ENCODE data around the gene ENTHD1.
"Not testable (repeated sequence)": the region's sequence is repeated elsewhere in the genome, so short reads cannot be mapped to it uniquely, and the experiment has no call there.

Gene ENTHD1

DNA sequence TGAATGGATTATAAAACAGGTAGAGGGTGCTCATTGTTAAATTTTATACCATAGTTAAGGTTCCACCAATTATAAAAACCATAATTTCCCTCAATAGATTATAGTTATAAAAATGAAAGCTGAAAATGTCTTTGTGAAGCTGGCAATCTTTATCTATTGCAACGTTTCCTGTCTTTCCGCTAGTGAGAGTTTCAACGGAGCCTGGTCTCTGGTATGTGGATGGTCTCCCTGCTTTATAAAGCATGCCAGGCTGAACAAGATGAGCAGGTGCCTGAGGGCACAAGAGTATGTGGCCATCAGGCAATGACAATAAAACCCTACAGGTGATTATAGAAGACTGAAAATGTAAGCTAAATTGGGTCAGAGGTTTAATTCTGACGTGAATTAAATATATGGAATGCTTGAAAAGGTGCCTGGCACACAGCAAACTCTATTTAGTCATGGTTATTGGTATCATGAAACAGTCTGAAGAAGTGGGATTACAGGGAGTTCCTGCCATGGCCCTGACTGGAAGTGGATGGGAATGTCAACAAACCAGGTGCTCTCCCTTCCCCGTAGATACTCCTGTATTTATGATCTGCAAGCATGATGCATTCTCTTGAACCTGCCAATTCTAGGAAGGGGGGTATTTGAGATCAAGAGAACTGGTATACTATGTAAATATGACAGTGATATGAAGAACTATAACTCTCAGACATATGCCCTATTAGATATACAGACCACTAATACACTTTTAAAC is 115.7 kb downstream of the ENTHD1 start:
- DNase-seq (ENCODE audit: low read depth) = no peak

GRCh38 chr22:39776295-39777009 is 117.1 kb downstream of the ENTHD1 start:
- no peak for DNase-seq (ENCODE audit: low read depth)

DNA sequence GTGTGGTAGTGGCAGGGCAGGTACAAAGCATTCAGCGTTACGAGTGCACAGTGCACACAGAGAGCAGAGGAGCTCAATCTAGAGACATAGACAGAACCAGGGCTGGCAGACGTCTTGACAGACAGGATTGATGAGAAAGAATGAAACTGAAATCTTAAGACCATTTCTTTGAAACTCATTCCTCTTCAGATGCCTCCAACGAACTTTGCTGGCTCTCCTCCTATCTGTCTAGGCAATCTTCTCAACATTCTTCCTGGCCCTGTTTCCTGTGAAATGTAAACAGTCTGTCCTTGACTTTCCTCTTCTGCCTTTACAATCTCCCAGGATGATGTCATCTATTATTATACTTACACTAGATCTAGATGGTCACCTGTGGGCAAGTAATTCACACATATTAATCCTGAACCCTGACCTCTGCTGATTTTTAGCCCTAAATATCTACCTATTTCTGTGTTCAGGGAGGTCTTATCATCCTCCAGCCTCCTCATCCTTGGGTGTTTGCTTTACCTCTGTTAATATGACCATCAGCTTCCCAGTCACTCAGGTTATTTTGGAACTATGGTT is 119.5 kb downstream of the ENTHD1 start:
- DNase-seq (ENCODE audit: low read depth) = no peak

GRCh38 chr22:39773503-39773902 is 120.1 kb downstream of the ENTHD1 start:
- DNase-seq (ENCODE audit: low read depth) = no peak

DNA sequence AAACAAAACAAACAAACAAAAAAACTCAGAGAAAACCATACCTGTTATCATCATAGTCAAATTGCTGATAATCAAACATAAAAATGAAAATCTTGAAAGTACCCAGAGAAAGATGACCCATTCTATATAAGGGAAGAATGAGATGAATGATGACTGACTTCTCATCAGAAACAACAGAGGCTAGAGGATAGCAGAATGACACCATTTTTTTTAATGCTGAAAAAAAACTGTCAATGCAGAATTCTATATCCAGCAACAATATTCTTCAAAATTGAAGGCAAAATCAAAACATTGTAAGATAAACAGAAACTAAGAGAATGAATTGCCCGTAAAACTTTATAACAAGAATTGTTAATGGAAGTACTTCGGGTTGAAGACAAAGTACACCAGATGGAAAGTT is 122.1 kb downstream of the ENTHD1 start:
- DNase-seq (ENCODE audit: low read depth) = no peak

DNA sequence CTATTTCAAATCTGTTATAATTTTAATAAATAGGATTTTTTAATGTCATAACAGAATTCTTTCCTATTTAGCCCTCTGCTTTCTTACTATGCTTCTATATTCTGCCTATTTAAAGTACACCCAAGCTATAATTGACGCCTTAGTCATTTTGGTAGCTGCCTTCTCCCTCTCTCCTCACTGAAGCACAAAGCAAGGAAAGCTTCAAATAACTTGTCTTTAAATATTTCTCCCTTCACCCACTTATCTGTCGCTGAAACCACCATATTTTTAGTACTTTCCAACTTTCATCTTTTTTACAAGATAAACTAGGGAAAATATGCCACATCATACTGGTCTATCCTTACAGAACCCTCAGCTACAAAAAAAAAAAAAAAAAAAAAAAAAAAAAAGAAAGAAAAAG is 127.9 kb downstream of the ENTHD1 start:
- DNase-seq (ENCODE audit: low read depth) = no peak

- no peak for DNase-seq (ENCODE audit: low read depth)
Observed at GRCh38 chr22:39765046-39765445, 128.5 kb downstream of the ENTHD1 start.

DNA sequence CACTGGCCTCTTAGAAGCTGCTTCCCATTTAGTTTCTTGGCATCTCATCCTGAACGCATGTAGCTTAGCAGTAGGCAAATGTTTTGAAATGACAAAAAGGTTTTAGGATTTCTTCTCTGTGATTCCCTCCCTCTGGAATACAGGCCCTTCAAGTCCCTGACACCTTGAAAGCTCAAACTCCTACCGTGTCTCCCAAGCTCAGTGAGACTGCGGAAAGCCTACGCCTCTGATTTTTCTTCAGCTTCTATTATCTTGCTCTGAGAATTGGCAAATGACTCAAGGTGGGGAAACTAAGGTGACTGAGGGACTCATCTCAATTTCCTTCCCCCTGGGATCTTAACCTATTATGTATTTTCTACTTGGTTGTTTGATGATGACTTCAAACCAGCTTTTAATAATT is 130.3 kb downstream of the ENTHD1 start:
- no peak for DNase-seq (ENCODE audit: low read depth)

DNA sequence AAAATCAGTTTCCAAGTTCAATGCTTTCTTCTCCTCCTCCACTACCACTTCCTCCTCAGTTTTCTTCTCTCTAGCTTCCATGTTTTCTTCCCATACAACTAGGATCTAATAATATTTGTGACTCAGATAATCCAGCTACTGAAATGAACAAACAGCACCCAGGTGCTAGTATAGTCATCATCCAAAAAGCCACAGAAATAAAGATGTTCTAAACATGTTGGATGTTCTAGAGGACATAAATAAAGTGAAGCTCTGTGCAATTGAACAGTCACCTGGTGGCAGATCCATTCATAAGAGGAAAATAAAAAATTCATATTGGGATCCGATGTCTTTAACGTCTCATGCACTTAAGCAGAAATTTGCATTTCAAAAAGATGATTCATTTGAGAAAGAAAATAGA is 142.8 kb downstream of the ENTHD1 start:
- DNase-seq (ENCODE audit: low read depth) = no peak

DNA sequence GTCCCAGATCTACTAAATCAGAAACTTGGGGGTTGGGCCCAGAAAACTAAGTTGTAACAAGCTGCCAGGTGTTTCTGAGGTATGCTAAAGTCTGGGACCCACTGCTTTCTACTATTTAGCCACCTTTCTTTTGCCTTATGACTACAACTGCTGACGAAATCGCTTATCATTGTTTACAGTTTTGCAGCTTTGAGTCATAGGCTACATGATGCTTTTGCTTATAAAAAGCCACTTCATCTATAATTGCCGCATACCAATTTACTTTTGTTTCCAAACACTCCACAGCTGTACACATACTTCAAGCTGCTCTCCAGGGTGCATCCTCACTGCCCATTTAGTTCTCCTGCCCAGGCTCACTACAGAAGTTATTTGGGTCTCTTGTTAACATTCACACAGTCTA is 144.7 kb downstream of the ENTHD1 start:
- DNase-seq (ENCODE audit: low read depth) = no peak

GRCh38 chr22:39746600-39747262 is 146.8 kb downstream of the ENTHD1 start:
- DNase-seq (ENCODE audit: low read depth) = no peak

DNA sequence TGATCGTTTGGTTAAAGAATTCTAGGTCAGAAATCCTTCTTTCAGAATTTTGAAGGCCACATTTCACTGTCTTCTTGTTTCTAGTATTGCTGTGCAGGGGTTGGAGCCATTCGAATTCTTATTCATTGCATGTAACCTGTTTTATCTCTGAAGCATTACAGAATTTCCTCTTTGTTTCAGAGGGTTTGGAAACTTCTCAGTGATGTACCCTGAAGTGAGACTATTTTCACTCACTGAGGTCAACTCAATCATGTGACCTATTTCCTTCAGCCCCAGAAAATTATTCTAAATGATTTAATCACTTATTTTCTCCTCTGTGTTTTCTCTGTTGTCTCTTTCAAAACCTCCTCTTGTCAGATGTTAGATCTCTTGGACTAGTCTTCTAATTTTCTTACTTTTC is 147.8 kb downstream of the ENTHD1 start:
- DNase-seq (ENCODE audit: low read depth) = no peak

- DNase-seq (ENCODE audit: low read depth) = no peak
Observed at GRCh38 chr22:39744353-39744752, 149.2 kb downstream of the ENTHD1 start.

DNA sequence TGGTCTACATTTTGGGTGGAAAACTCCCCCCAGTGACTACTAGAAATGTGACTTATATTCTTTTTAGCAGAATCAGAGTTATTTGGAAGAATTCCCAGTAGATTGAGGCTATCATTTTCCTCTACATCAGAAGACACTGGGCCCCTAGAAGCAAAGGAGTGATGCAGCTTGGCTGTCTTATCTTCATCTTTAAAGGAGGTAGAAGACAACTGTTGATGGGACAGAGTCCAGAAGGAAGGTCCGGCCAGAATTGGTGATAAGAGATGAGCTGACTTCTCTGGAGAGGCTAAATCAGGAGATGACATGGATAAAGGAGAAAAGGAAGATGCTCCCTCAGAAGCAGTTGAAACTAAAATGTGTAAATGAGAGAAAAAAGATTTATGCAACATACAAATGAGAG is 149.6 kb downstream of the ENTHD1 start:
- no peak for DNase-seq (ENCODE audit: low read depth)

GRCh38 chr22:39739338-39740027 is 154.1 kb downstream of the ENTHD1 start:
- DNase-seq (ENCODE audit: low read depth) = no peak

DNA sequence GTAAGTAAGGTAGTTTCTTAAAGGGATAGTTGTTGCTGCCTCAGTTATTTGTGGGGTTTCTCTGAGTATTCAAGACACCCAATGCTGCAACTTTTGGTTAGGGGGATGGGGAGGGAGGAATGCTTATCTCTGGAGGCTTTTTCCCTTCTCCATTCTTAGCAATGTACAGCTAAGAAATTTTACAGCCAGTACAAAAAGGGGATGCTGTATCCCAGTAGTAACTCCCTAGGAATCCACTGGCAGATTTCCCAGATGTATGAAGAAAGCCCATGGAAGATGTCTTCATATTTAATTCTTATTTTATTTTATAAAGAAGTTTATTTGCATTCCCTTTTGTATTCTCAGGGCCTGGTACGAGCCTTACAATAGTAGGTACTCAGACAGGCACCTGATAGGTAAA is 154.8 kb downstream of the ENTHD1 start:
- DNase-seq (ENCODE audit: low read depth) = no peak

GRCh38 chr22:39735776-39736175 is 157.8 kb downstream of the ENTHD1 start:
- DNase-seq (ENCODE audit: low read depth) = no peak

DNA sequence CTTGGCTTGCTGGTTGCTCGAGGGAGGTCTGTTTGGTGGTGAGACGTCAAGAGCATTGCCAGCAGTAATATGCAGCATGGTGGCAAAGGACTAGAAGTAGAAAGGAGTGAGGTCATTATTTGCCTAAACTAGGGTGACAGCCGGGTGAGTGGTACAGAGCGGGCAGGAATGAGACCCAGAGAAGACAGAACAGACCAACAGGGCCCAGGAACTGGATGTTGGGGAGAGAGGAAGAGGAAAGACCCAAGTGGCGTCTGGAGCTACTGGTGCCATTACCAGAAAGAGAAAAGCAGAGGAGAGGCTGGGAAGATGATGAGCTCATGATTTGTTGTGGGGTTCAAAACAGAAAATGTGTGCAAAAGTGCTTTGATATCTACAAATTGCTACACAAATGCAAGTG is 158.7 kb downstream of the ENTHD1 start:
- DNase-seq (ENCODE audit: low read depth) = no peak

DNA sequence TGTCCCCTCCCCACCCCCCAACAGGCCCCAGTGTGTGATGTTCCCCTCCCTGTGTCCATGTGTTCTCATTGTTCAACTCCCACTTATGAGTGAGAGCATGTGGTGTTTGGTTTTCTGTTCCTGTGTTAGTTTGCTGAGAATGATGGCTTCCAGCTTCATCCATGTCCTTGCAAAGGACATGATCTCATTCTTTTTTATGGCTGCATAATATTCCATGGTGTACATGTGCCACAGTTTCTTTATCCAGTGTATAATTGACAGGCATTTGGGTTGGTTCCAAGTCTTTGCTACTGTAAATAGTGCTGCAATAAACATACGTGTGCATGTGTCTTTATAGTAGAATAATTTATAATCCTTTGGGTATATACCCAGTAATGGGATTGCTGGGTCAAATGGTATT is 159.5 kb downstream of the ENTHD1 start:
- DNase-seq (ENCODE audit: low read depth) = not testable (repeated sequence)

DNA sequence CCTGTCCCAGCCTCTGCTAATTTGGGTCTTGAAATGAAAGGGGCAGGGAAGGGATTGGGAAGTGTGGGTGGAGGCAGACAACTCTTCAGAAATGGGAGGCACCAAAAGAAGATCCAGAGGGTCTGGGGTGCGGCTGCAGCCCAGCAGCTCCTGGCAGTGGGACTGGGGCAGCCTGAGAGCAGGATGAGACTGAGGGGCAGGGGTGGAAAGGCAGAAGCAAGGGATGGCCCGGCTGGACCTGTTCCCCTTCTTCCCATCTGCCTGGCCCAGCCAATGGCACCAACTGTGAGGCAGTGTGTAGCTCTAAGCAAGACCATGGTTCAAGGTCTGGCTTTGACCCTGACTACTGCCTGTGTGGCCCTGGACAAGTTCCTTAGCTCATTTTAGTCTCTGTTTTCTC is 160.4 kb downstream of the ENTHD1 start:
- no peak for DNase-seq (ENCODE audit: low read depth)

DNA sequence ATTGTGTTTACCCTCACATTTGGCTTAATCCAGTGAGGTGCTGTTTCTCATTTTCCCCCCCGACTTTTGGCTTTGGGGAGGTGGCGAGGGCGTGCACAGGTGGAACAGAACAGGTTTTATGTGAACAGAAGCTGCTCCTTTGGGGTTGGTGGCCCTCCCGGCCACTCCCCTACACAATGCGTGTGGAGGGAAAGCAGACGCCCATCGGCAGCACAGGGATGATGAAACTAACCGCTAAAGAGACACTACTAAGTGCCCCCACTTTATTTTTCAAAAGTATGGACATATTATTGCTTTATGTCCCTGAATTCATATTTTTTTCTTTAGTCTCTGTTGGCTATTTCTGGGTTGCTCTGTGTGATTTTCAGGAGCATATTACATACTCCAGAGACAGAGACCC is 160.9 kb downstream of the ENTHD1 start:
- no peak for DNase-seq (ENCODE audit: low read depth)

GRCh38 chr22:39731881-39732555 is 161.5 kb downstream of the ENTHD1 start:
- no peak for DNase-seq (ENCODE audit: low read depth)
